GM19397 (cell line): ENCODE measurements around the gene PTBP3.
"Not testable (repeated sequence)": the region's sequence is repeated elsewhere in the genome, so short reads cannot be mapped to it uniquely, and the experiment has no call there.

Source experiments
- ATAC-seq: cut with Tn5 transposase; IDR thresholded peaks from one replicate; pipeline ENCODE4 v1.9.1; 2021; ENCODE audit warnings: mild to moderate bottlenecking, moderate library complexity; ENCODE audit not compliant: unreplicated experiment

PTBP3 gene

GRCh38 chr9:112332977-112333638 is at the start of gene PTBP3:
PTBP3 (minus strand) TSS chr9:112333619; CDS start chr9:112297865, 35,754 bp downstream.
- ATAC-seq, result peak; percentile 55

- ATAC-seq, result no peak
Observed at GRCh38 chr9:112382501-112383364, 49.3 kb upstream of the PTBP3 start.

DNA sequence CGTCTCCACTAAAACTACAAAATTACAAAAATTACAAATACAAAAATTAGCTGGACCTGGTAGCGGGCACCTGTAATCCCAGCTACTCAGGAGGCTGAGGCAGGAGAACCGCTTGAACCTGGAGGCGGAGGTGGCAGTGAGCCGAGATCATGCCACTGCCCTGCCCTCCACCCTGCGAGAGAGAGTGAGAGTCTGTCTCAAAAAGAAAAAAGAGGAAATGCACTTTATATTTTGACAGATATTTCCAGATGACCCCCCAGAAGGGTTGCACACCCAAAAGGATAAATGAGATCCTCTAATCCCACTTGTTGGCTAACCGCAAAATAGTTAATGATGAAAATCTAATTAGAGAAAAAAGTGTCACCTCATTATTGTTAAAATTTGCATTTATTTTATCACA is 48.6 kb upstream of the PTBP3 start:
- ATAC-seq, result no peak

- no peak for ATAC-seq
Observed at GRCh38 chr9:112380825-112381221, 47.4 kb upstream of the PTBP3 start.

- peak; percentile 13 for ATAC-seq
Observed at GRCh38 chr9:112380102-112380824, 46.8 kb upstream of the PTBP3 start, which contains the start of gene HSDL2. HSDL2 (plus strand) TSS chr9:112380108; CDS start chr9:112380164, 56 bp downstream.

- ATAC-seq, result peak; percentile 90
Observed at GRCh38 chr9:112379177-112380101, 46.0 kb upstream of the PTBP3 start.

- peak; percentile 4 for ATAC-seq
Observed at GRCh38 chr9:112378328-112379176, 45.1 kb upstream of the PTBP3 start.

GRCh38 chr9:112377684-112378327 is 44.4 kb upstream of the PTBP3 start:
- ATAC-seq, result no peak

- no peak for ATAC-seq
Observed at GRCh38 chr9:112377087-112377486, 43.7 kb upstream of the PTBP3 start.

DNA sequence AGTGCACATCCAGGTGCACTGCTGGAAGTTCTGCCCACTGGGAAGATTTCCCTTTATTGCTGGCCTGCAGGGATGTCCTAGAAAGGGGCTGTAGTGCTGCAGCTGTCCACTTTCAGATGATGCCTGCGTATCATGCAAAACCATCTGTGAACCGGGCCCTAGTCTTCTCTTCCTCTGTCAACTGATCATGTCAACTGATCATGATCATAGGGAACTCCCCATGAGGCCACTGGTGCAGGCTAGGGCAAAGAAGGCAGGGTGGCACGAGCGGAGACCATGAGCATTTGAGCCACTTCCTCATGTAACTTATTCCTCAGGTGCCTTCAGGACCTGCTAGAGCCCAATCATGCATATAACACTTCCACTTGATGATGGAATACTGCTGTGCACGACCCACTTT is 41.9 kb upstream of the PTBP3 start:
- ATAC-seq, result no peak

DNA sequence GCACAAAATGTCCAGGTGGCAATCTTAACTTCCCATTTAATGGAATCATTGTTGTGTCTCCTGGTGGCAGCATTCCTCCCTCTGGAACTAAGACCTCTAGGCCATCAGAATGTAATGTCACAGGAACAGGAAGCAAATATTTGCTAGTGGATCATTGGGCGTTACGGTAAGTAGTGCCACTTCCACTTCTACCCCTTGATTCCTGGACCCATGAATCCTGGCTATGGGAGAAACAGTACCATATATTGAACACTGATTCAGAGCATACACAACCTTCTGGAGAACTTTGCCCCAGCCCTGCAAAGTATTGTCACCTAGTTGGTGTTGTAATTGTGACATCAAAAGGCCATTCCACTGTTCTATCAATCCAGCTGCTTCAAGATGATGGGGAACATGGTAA is 40.8 kb upstream of the PTBP3 start:
- not testable (repeated sequence) for ATAC-seq

DNA sequence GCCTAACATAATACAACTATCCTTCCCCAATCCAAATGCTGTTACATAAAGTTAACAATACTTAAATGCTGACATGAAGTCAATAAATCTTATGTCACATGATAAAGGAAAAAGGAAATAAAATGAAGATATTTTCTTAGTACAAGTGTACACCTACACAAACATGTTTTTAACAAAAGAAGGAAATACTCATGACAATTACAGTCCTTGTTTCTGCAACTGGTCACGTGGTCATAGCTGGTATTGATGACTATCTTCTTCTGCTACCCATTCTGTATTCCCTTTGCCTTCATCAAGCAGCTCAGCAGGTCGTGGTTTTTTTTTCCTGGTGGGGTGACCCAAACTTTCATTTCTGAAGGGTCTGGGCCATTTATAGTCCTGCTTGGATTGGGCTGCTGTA is 40.2 kb upstream of the PTBP3 start:
- not testable (repeated sequence) for ATAC-seq

- ATAC-seq, result no peak
Observed at GRCh38 chr9:112371060-112371459, 37.6 kb upstream of the PTBP3 start.

GRCh38 chr9:112369817-112370216 is 36.4 kb upstream of the PTBP3 start:
- no peak for ATAC-seq

DNA sequence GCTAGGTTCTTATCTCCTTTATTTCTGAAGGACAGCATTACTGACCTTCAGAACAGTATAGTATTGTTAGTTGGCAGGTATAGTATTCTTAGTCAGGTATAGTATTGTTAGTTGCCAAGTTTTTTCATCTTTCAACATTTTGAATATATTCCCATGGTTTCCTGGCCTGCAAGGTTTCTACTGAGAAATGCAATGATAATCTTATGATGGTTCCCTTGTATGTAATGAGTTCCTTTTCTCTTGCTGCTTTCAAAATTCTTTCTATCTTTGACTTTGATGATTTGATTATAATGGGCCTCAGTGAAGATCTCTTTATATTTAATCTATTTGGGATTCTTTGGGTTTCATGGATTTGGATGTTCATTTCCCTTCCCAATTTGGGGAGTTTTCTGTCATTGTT is 34.0 kb upstream of the PTBP3 start:
- ATAC-seq, result no peak

DNA sequence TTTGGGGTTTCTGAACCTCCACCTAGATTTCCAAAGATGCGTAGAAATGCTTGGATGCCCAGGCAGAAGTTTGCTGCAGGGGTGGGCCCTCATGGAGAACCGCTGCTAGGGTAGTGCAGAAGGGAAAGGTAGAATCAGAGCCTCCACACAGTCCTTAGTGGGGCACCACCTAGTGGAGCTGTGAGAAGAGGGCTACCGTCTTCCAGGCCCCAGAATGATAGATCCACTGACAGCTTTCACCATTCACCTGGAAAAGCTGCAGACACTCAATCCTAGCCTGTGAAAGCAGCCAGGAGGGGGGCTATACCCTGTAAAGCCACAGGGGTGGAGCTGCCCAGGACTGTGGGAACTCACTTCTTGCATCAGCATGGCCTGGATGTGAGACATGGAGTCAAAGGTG is 33.2 kb upstream of the PTBP3 start:
- ATAC-seq, result no peak

- ATAC-seq, result not testable (repeated sequence)
Observed at GRCh38 chr9:112365257-112365656, 31.8 kb upstream of the PTBP3 start.

DNA sequence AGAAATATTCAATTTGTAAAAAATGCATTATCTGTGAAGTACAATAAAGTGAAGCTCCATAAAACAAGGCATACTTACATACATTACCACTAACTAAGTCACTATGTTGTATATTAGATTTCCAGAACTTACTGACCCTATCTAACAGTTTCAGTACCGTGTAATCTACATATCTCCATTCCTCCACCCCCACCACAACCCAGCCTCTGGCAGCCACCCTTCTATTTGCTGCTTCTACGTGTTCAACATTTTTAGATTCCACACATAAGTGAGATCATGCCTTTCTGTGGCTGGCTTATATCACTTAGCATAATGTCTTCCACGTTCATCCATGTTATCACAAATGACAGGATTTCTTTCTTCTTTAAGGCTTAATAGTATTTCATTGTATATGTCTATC is 31.3 kb upstream of the PTBP3 start:
- no peak for ATAC-seq

DNA sequence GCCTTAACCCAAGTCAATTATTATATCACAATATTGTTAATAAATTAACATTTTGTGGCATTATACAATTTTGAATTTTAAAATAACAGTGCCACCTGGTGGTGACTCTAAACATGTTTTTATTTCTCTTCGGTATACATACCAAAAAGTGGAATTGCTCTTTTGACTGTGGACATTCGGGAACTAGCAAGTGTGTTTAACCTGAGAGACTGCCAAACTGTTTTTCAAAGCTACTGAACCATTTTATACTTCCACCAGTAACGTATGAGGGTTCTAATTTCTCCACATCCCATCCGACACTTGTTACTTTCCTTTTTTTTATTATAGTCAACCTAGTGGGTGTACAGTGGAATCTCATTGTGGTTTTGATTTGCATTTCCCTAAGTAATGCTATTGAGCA is 28.2 kb upstream of the PTBP3 start:
- ATAC-seq, result no peak
